Prostate gland (tissue), 2 donors: ENCODE results near the gene AK9. TPM values are rescaled to one million over a fixed set of nuclear protein-coding genes. Genes with fewer than 3 reads are reported as not detected.
A peak's percentile ranks its signal among the peaks of the same experiment; 100 is the strongest.

ENCODE experiments used
- DNase-seq: peaks from one replicate; pipeline ENCODE4 v3.0.0-alpha.2; 2019; ENCODE audit warnings: low spot score
- H3K27ac ChIP-seq, 2 donors: fragments of 200-600 bp; sonication (generic); 2 replicates each; pipeline ENCODE4 v1.5.1; 2017 to 2019
- H3K27me3 ChIP-seq: fragments of 200-600 bp; sonication (generic); replicated peaks from 2 replicates; pipeline ENCODE4 v1.5.1; 2019; ENCODE audit not compliant: insufficient read depth
- H3K36me3 ChIP-seq, 2 donors: fragments of 200-600 bp; sonication (generic); 1 replicate in 1 of 2; 2 replicates in 1 of 2; pipeline versions ENCODE4 v1.5.1 to v1.8.1; 2017 to 2019
- H3K4me1 ChIP-seq: fragments of 200-600 bp; sonication (generic); replicated peaks from 2 replicates; pipeline ENCODE4 v1.5.1; 2019
- H3K4me3 ChIP-seq, 2 donors: fragments of 200-600 bp; sonication (generic); 2 replicates each; pipeline ENCODE4 v1.5.1; 2017 to 2019
- H3K9me3 ChIP-seq: fragments of 200-600 bp; sonication (generic); 2 replicates; pipeline ENCODE4 v1.5.1; 2017
- POLR2A ChIP-seq: fragments of 450-650 bp; IDR thresholded peaks from one replicate; pipeline ENCODE4 v1.6.1; 2016; ENCODE audit warnings: antibody characterized with exemption, mild to moderate bottlenecking
- POLR2AphosphoS5 ChIP-seq: sonication (generic); formaldehyde crosslinking; IDR thresholded peaks from one replicate; pipeline ENCODE4 v1.6.1; 2017; ENCODE audit warnings: antibody characterized with exemption
- WGBS: methylation state at CpG from one replicate; pipeline ENCODE4 v1.1.5; 2018; 5-methylcytosine and 5-hydroxymethylcytosine counted together
- intact Hi-C: fragments of 100-400 bp; cut with DNase I; formaldehyde crosslinking; loops from one replicate; pipeline ENCODE4 v1.14.2; 2022
- total RNA-seq, 2 donors: library from RNA; depleted of rRNA; stranded (reverse); fragments of >200 nt; gene quantifications; one replicate each; pipeline ENCODE4 v1.1.0, GENCODE V29; 2016
- TF ChIP-seq, protein P1 (sequence below), 4 experiments: fragments of 200-600 bp in 2 of 4; fragments of 450-650 bp in 2 of 4; sonication (generic) in 2 of 4; IDR thresholded peaks; 1 replicate in 3 of 4; 2 replicates in 1 of 4; pipeline ENCODE4 v1.5.1; 2016 to 2019; ENCODE audit warnings: antibody characterized with exemption in 4 of 4, mild to moderate bottlenecking in 2 of 4, moderate library complexity in 2 of 4

AK9 gene
- total RNA-seq, 2 donors from 2014 or later, result 4.5 to 22.0 TPM

DNA sequence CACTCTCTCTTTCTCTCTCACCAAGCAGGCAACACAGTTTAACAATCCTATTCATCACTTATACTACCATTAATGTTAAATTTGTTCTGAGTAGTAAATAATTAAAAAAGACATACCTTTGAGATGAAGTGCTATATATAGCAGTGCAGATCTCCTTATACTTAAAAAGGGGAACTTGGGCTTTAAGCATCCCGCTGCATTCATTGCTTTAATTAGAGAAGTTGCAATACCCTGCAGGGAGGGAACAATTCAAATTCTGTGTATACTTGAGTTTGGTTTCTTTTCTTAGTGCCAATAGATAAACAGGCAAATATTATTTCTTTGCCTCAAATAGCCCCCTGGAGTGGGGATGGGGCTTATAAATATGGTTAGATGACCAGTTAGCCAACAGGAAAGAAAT, 197.1 kb downstream of the AK9 start:
- Histone ChIP-seq H3K4me3 (no peak overlapping the region), H3K4me1 (no peaks in the 10 kb centered on the region), H3K36me3 (no peaks in the 10 kb centered on the region), H3K9me3 (no peaks in the 10 kb centered on the region), H3K27ac (no peak overlapping the region), H3K27me3 (no peaks in the 10 kb centered on the region)
- TF ChIP-seq POLR2A, result no peak
- 87% methylated on average over 1 of the region's 1 CpG for WGBS
- intact Hi-C loops, result no loop called here
- DNase-seq, result no peak

DNA sequence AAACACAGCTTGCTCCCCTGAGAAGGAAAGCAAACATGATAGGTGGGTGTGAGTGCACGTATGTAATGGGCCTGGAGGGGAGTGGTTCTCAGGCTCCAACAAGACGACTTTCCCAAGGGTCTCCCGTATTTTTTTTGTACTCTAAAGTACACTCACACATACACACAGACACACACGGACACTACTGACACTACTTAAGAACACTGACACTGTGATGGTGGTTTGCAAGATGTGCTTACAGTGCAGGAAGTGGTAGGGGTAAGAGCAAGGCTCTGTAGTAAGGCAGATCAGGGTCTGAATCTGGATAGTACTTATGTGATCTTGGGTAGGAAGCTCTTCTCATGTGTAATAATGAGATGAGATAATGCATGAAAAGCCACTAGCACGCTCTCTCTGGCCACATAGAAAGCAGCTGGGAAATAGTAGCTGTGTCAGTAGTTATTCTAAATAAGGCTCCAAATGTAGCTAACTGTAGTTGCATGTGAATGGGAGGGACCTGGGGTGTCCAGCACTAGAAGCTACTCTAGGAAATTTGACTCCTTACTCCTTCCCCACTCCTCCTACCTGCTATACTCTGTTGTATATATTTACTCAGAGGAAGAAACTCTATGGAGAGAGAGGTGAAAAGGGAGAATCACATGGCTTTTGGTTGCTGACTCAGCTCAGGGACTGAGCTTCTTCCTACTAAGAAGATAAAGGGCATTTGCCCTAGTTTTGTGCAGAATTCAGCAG, 199.6 kb downstream of the AK9 start:
- WGBS, result 49% methylated on average over 5 of the region's 5 CpGs
- Histone ChIP-seq H3K4me3 (no peak overlapping the region), H3K27ac (no peak overlapping the region), H3K9me3 (no peaks in the 10 kb centered on the region), H3K4me1 (no peaks in the 10 kb centered on the region), H3K27me3 (no peaks in the 10 kb centered on the region), H3K36me3 (no peaks in the 10 kb centered on the region)
- DNase-seq, result no peak
- intact Hi-C loops, result no loop called here
- TF ChIP-seq, protein P1, sequence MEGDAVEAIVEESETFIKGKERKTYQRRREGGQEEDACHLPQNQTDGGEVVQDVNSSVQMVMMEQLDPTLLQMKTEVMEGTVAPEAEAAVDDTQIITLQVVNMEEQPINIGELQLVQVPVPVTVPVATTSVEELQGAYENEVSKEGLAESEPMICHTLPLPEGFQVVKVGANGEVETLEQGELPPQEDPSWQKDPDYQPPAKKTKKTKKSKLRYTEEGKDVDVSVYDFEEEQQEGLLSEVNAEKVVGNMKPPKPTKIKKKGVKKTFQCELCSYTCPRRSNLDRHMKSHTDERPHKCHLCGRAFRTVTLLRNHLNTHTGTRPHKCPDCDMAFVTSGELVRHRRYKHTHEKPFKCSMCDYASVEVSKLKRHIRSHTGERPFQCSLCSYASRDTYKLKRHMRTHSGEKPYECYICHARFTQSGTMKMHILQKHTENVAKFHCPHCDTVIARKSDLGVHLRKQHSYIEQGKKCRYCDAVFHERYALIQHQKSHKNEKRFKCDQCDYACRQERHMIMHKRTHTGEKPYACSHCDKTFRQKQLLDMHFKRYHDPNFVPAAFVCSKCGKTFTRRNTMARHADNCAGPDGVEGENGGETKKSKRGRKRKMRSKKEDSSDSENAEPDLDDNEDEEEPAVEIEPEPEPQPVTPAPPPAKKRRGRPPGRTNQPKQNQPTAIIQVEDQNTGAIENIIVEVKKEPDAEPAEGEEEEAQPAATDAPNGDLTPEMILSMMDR (IDR thresholded peaks at IDR 0.05), result no peak
- TF ChIP-seq POLR2AphosphoS5 (no peak), POLR2A (no peak)

DNA sequence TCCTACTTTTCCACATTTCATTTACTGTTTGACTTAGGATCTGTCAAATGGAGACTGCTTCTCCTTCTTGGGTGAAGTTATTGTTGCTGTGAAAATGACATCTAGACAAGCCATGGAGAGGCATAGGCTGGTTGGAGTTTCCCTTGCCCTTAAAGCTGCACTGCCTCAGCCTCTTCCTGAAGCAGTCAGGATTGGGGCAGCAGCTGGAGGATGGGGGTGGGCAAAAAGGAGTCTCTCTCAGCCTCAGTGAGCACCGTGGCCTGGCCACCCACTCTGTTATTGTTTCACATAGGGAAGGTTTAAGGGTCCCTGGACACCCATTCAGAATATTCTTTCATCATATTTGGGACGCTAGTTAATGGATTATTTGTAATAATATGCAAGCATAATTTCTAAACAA, 200.3 kb downstream of the AK9 start:
- intact Hi-C loops, result no loop called here

DNA sequence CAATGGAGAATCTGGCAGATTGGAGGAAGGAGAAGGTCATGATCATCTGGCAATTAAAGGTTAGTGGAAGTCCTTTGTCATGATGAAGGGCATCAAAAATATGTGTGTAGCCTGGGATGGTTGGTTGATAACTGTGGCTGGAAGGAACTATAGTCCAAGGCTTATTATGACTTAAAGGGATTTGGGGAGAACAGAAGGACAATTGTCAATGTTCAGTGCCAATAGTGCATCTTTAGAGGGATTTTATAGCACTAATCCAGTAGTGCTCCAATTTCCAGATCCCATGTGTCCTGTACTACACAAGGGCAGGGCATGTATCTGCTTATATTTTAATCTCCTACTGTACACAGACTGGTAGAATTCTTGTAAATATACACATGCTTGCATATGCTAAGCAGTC, 203.0 kb downstream of the AK9 start:
- TF ChIP-seq POLR2AphosphoS5 (no peak), POLR2A (no peak)
- TF ChIP-seq, protein P1 (IDR thresholded peaks at IDR 0.05), result no peak
- intact Hi-C loops, result no loop called here
- no peaks in the 10 kb centered on the region for H3K36me3 ChIP-seq
- H3K9me3 ChIP-seq, result no peaks in the 10 kb centered on the region
- H3K27ac ChIP-seq, result no peak overlapping the region
- no peak for DNase-seq
- H3K4me3 ChIP-seq, result no peak overlapping the region
- H3K27me3 ChIP-seq, result no peaks in the 10 kb centered on the region
- no peaks in the 10 kb centered on the region for H3K4me1 ChIP-seq

More for the DNA sequence above, 200.3 kb downstream of the AK9 start:
- DNase-seq, result no peak
- Histone ChIP-seq H3K36me3 (no peaks in the 10 kb centered on the region), H3K4me1 (no peaks in the 10 kb centered on the region), H3K4me3 (no peak overlapping the region), H3K27me3 (no peaks in the 10 kb centered on the region), H3K27ac (no peak overlapping the region), H3K9me3 (no peaks in the 10 kb centered on the region)
- TF ChIP-seq POLR2AphosphoS5, result no peak
- TF ChIP-seq POLR2A, result no peak
- TF ChIP-seq, protein P1 (IDR thresholded peaks at IDR 0.05), result no peak
- WGBS, result 74% methylated on average over 2 of the region's 2 CpGs

DNA sequence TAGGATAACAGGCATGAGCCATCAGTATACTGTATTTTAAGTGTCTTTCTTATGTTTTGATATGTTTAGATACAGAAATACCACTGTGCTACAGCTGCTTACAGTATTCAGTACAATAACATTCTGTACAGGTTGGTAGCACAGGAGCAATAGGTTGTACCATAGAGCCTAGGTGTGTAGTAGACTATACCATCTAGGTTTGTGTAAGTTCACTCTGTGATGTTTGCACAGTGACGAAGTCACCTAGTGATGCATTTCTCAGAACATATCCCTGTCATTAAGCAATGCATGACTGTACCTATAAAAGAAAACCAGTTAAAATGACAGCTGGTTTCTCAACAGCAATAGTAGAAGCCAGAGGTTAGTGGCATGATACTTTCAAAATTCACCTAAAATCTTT, 204.9 kb downstream of the AK9 start:
- TF ChIP-seq, protein P1 (IDR thresholded peaks at IDR 0.05), result no peak
- peak; percentile 21 for TF ChIP-seq POLR2A
- peak; percentile 46 for TF ChIP-seq POLR2AphosphoS5
- Histone ChIP-seq H3K4me1 (no peaks in the 10 kb centered on the region), H3K36me3 (no peaks in the 10 kb centered on the region), H3K9me3 (no peaks in the 10 kb centered on the region), H3K27me3 (no peaks in the 10 kb centered on the region), H3K27ac (no peak overlapping the region), H3K4me3 (no peak overlapping the region)
- WGBS, result 61% methylated on average over 1 of the region's 1 CpG
- no peak for DNase-seq
- intact Hi-C loops, result no loop called here
